ENCODE results near the gene KRTDAP.

KRTDAP gene

DNA sequence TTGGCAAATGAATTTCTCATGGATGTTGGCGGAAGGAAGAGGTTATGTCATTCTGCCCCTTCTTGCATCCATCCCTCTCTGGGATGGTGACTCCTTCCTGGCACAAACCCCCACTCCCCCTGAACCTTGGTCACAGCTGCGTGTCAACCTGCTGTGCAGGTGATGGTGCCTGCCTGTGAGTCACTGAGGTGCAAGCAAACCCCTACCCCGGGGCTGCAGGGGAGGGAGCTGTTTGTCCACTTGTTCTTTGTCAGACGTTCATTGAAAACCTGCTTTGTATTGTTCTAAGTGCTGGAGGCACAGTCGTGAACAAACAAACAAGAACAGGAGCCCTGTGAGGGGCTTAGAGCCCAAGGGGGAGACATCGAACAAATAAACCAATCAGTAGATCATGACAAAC is 41.0 kb upstream of the KRTDAP start:
- no peak for DNase-seq (ENCODE audit: low read depth in 2 of 2)
- H3K4me3 ChIP-seq (replicated peaks in 1 of 2; ENCODE audit: low read depth in 2 of 2, low read length in 2 of 2): no peak overlapping the region
- TF ChIP-seq, protein P1, sequence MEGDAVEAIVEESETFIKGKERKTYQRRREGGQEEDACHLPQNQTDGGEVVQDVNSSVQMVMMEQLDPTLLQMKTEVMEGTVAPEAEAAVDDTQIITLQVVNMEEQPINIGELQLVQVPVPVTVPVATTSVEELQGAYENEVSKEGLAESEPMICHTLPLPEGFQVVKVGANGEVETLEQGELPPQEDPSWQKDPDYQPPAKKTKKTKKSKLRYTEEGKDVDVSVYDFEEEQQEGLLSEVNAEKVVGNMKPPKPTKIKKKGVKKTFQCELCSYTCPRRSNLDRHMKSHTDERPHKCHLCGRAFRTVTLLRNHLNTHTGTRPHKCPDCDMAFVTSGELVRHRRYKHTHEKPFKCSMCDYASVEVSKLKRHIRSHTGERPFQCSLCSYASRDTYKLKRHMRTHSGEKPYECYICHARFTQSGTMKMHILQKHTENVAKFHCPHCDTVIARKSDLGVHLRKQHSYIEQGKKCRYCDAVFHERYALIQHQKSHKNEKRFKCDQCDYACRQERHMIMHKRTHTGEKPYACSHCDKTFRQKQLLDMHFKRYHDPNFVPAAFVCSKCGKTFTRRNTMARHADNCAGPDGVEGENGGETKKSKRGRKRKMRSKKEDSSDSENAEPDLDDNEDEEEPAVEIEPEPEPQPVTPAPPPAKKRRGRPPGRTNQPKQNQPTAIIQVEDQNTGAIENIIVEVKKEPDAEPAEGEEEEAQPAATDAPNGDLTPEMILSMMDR (IDR thresholded peaks at IDR 0.05; ENCODE audit: low read depth, low read length): no peak

DNA sequence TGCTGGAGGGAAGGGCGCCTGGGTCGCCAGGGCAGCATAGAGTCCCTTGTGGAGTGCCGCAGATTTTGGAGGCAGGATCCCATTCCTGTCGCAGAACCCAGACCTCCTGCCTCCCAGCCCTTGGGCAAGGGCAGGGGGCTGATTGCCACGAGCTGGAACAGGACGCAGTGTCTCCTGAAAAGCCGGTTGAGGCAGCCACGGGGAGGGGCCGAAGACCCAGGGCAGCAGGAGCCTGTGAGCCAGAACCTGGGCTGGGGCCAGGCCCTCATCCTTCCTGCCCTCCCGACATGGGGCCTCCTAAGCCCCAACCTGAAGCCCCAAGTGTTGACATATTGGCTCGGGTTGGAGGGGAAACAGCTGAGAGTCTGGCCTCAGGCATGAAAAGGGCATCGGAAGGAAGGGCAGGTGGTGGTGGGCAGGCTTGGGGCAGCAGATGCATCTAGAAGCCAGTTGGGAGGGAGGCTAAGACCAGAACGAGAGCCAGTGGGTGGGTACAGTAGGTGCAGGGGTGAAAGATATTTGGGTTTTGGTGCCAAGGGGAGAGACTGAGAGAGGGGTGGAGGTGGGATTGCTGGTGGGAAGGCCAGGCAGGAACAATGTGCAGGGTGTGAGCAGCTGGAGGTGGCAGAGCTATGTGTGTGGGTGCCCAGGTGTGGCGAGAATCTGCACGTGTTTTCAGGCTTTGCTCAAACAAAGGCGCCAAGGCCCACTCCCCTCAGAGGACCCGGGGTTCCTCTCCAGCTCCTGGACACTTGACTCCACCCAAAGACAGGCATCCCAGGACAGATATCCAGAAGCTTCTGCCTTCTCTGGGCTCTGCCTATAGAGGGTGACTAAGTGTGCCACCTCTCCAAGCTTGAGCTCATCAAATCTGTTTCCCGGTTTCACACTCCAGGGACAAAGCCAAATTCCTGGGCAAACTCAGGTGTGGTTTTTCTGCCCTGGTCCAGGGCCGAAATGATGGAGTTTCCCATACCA is 39.3 kb upstream of the KRTDAP start:
- no peak overlapping the region for H3K4me3 ChIP-seq (replicated peaks in 1 of 2; ENCODE audit: low read depth in 2 of 2, low read length in 2 of 2)
- no peak for DNase-seq (ENCODE audit: low read depth in 2 of 2)
- TF ChIP-seq, protein P1 (IDR thresholded peaks at IDR 0.05; ENCODE audit: low read depth, low read length): no peak

DNA sequence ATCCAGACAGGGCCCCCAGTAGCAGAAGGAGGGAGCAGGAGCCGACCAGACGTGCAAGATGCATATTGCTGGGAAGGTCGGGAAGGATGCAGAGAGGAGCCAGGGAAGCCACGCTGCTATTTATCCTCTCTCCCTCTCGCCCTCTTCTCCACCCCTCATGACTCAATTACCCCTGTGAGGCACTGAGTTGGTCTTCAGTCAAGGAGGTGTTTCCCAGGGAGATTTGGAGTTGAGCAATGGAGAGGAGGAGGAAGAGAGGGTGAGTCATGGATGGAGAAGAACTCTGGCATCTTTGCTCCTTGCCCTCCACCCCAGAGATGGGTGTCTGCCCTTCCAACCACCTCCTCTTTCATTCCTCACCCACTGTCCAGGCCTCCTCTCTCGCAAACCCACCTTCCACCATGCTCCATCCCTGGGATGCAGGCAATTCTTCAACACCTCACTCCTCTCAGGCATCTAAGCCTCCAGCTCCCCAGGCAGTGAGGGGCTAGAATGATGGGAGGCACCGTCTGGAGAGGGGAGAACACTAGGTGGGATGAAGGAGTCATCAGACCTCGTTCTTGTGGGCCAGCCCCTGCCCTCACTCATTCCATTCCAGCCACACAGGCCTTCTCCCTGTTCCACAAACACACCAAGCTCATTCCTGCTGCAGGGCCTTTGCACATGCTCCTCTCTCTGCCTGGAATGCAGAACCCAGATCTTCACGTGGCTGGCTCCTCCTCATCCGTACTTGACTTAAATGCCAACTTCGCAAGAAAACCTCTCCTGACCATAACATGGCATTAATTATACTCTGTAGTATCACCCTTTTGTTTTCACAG is 38.2 kb upstream of the KRTDAP start, which contains the start of gene SBSN:
Gene SBSN, minus strand, starts transcription at position 94 of the 821 bp plus-strand sequence. Its CDS starts 30 bp downstream, at position 64.
- DNase-seq (ENCODE audit: low read depth in 2 of 2): peak; percentile 79 to 84
- no peak within 1 kb of the TSS for H3K4me3 ChIP-seq (replicated peaks in 1 of 2; ENCODE audit: low read depth in 2 of 2, low read length in 2 of 2)
- TF ChIP-seq, protein P1 (IDR thresholded peaks at IDR 0.05; ENCODE audit: low read depth, low read length): no peak

DNA sequence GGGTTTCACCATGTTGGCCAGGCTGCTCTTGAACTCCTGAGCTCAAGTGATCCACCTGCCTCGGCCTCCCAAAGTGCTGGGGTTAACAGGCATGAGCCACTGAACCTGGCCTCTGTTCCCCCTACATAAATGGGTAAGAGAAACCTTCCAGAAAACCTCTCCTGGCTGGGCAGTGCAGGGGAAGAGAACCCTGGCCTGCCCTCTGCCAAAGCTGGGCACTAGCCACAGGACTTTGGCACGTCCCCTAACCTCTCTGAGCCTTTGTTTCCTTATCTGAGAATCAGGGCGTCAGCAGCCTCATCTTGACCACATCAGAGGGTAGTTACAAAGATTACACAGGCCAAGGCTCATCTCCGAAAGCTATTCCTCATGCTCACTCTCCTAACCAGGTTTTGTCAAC is 35.6 kb upstream of the KRTDAP start:
- TF ChIP-seq, protein P1 (IDR thresholded peaks at IDR 0.05; ENCODE audit: low read depth, low read length): no peak
- DNase-seq (ENCODE audit: low read depth in 2 of 2): no peak
- H3K4me3 ChIP-seq (replicated peaks in 1 of 2; ENCODE audit: low read depth in 2 of 2, low read length in 2 of 2): no peak overlapping the region

DNA sequence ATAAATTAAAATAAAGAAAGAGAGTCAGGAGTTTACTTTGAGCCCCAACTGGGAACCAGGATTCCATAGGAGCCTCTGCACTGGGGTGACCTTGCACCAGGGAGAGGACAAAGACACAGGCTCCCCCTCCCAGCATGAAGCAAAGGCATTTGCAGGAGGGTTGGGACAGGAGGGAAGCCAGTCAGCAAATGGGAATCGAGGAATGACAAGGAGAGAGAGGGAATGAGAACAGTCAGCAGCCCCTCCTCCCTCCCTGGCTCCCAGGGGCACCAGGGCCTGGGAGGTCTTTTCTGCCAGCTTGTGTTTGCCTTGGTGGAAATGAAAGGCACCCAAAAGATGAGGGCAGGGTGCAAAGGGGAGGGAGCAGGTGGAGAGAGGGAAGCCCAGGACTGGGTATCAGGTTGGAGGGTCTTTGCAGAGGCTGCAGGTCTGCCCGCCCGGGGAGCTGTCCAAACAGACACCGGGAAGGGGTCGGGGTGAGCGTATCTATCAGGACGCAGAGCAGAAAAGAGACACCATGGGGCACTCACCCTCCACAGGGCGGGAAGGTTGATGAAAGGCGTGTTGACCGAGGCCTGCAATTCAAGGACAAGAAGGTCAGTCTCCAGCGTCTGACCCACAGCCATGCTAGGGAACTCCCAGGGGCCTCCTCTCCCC is 34.0 kb upstream of the KRTDAP start:
- DNase-seq (ENCODE audit: low read depth in 2 of 2): no peak
- no peak overlapping the region for H3K4me3 ChIP-seq (replicated peaks in 1 of 2; ENCODE audit: low read depth in 2 of 2, low read length in 2 of 2)
- TF ChIP-seq, protein P1 (IDR thresholded peaks at IDR 0.05; ENCODE audit: low read depth, low read length): no peak

DNA sequence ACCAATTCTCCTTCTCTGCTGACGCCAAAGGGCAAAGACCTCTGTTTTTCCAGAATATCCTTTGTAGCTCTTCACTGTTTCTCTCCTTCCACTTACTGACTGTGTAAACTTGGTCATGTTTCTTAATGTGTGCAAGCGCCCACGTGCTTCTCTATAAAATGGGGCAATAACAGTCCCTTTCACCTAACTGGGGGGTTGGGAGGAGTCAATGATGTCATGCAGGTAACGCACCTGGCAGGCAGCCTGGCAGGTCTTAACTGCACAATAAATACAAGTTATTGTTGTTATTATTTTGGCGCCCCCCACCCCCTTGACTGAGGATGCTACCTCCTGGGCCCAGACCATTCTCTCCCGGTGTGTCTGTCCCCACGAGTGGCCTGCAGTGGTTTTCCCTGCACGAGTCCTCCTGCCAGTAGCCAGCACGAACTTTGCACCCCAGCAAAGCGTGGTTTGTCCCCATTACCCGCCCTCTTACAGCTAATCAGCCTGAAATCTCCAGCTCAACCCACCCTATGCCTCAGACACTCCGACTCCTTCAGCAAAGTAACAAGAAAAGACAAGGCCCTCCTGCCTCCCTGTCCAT is 32.6 kb upstream of the KRTDAP start:
- DNase-seq (ENCODE audit: low read depth in 2 of 2): no peak
- no peak overlapping the region for H3K4me3 ChIP-seq (replicated peaks in 1 of 2; ENCODE audit: low read depth in 2 of 2, low read length in 2 of 2)
- TF ChIP-seq, protein P1 (IDR thresholded peaks at IDR 0.05; ENCODE audit: low read depth, low read length): no peak
